ENCODE data around the gene SKAP1.

SKAP1 gene

GRCh38 chr17:48173191-48173984 lies 256.6 kb downstream of the SKAP1 start:
- no peak for DNase-seq (ENCODE audit: low spot score)

- no peak for DNase-seq (ENCODE audit: low spot score)
Observed at GRCh38 chr17:48169926-48170325, 260.1 kb downstream of the SKAP1 start.

GRCh38 chr17:48163809-48164208 lies 266.2 kb downstream of the SKAP1 start:
- DNase-seq (ENCODE audit: low spot score): no peak

- no peak for DNase-seq (ENCODE audit: low spot score)
Observed at GRCh38 chr17:48162946-48163506, 267.0 kb downstream of the SKAP1 start.

GRCh38 chr17:48162306-48162934 lies 267.6 kb downstream of the SKAP1 start:
- no peak for DNase-seq (ENCODE audit: low spot score)

GRCh38 chr17:48161127-48161905 lies 268.7 kb downstream of the SKAP1 start:
- no peak for DNase-seq (ENCODE audit: low spot score)

- no peak for DNase-seq (ENCODE audit: low spot score)
Observed at GRCh38 chr17:48160177-48161081, 269.6 kb downstream of the SKAP1 start.

GRCh38 chr17:48159232-48159631 lies 270.8 kb downstream of the SKAP1 start:
- no peak for DNase-seq (ENCODE audit: low spot score)

- DNase-seq (ENCODE audit: low spot score): peak; percentile 44
Observed at GRCh38 chr17:48155889-48156611, 274.0 kb downstream of the SKAP1 start.

GRCh38 chr17:48153691-48154358 lies 276.2 kb downstream of the SKAP1 start:
- DNase-seq (ENCODE audit: low spot score): peak; percentile 22

- no peak for DNase-seq (ENCODE audit: low spot score)
Observed at GRCh38 chr17:48152289-48152688, 277.7 kb downstream of the SKAP1 start.

GRCh38 chr17:48151220-48151619 lies 278.8 kb downstream of the SKAP1 start:
- DNase-seq (ENCODE audit: low spot score): no peak

GRCh38 chr17:48150597-48151001 lies 279.4 kb downstream of the SKAP1 start:
- no peak for DNase-seq (ENCODE audit: low spot score)

- no peak for DNase-seq (ENCODE audit: low spot score)
Observed at GRCh38 chr17:48149787-48150463, 280.1 kb downstream of the SKAP1 start.

- DNase-seq (ENCODE audit: low spot score): no peak
Observed at GRCh38 chr17:48148854-48149786, 280.9 kb downstream of the SKAP1 start.

- DNase-seq (ENCODE audit: low spot score): no peak
Observed at GRCh38 chr17:48148029-48148770, 281.8 kb downstream of the SKAP1 start.

GRCh38 chr17:48144976-48145798 lies 284.8 kb downstream of the SKAP1 start:
- DNase-seq (ENCODE audit: low spot score): no peak

All from cerebellar cortex (tissue), 1 donor.